Body of pancreas (tissue), 4 donors: ENCODE measurements around the gene ARL5C. TPM values are rescaled to one million over a fixed set of nuclear protein-coding genes. Genes with fewer than 3 reads are reported as not detected.
A peak's percentile ranks its signal among the peaks of the same experiment; 100 is the strongest.

Experiments used
- ATAC-seq: fragments of 150-250 bp; one replicate; pipeline ENCODE4 v1.9.1; 2016
- DNase-seq, 4 donors: peaks; one replicate each; pipeline ENCODE4 v3.0.0-alpha.2; 2019
- H3K27ac ChIP-seq, 4 donors: fragments of 200-600 bp; sonication (generic); 1 replicate in 3 of 4; 2 replicates in 1 of 4; pipeline versions ENCODE4 v1.5.1 to v1.6.1; 2016 to 2019; ENCODE audit warnings: mild to moderate bottlenecking in 1 of 4, mixed read lengths in 1 of 4, moderate library complexity in 1 of 4
- H3K27me3 ChIP-seq, 2 donors: fragments of 200-600 bp; sonication (generic); one replicate each; pipeline ENCODE4 v1.6.0; 2016; ENCODE audit warnings: mild to moderate bottlenecking in 1 of 2
- H3K36me3 ChIP-seq, 2 donors: fragments of 200-600 bp; sonication (generic); replicated peaks in 1 of 2; 2 replicates each; pipeline ENCODE4 v1.5.1; 2016; ENCODE audit warnings: low read depth in 2 of 2; ENCODE audit not compliant: insufficient read depth in 1 of 2
- H3K4me1 ChIP-seq: fragments of 200-600 bp; sonication (generic); one replicate; pipeline ENCODE4 v1.6.0; 2016
- H3K4me3 ChIP-seq, 2 donors: fragments of 200-600 bp; sonication (generic); 1 replicate in 1 of 2; 2 replicates in 1 of 2; pipeline ENCODE4 v1.5.1; 2016 to 2019
- H3K9me3 ChIP-seq, 3 donors: fragments of 200-600 bp; sonication (generic); 1 replicate in 2 of 3; 2 replicates in 1 of 3; pipeline ENCODE4 v1.5.1; 2016
- POLR2A ChIP-seq, 3 donors: fragments of 450-650 bp; IDR thresholded peaks; one replicate each; pipeline ENCODE4 v1.6.1; 2016; ENCODE audit warnings: antibody characterized with exemption in 3 of 3, mild to moderate bottlenecking in 2 of 3
- WGBS, 2 donors: methylation state at CpG; one replicate each; pipeline ENCODE4 v1.1.5; 2017; 5-methylcytosine and 5-hydroxymethylcytosine counted together
- intact Hi-C: fragments of 100-400 bp; cut with DNase I; formaldehyde crosslinking; loops from one replicate; pipeline ENCODE4 v1.15.1; 2023
- total RNA-seq, 2 donors: library from RNA; depleted of rRNA; stranded (reverse); fragments of >200 nt; gene quantifications; one replicate each; pipeline ENCODE4 v1.1.0, GENCODE V29; 2016
- TF ChIP-seq, protein P1 (sequence below), 7 experiments: fragments of 450-650 bp in 4 of 7; fragments of 200-600 bp in 3 of 7; sonication (generic) in 3 of 7; IDR thresholded peaks; one replicate each; pipeline ENCODE4 v1.5.1; 2016 to 2019; ENCODE audit warnings: antibody characterized with exemption in 7 of 7

ARL5C gene
- total RNA-seq, 2 donors from 2014 or later, result 0.26 TPM; not detected in 1

DNA sequence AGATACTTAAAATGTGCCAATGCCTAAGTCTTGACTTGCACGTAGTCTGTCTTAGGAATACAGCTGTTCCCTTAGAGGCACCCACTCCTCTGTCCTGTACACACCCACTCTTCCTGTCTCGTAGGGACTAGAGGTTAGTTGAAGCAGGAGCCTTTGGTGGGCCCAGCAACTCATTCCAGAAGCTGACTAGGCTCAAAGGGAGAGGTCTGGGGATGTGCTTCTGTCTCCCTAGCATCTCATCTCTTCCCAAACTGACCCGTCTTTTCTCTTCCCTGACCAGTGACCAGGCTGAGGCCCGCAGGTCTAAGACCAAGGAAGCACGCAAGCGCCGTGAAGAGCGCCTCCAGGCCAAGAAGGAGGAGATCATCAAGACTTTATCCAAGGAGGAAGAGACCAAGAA, 38.3 kb upstream of the ARL5C start:
- 79 to 90% methylated on average over 8 of the region's 8 CpGs for WGBS, 2 donors
- no peak overlapping the region for H3K27ac ChIP-seq
- TF ChIP-seq, protein P1, sequence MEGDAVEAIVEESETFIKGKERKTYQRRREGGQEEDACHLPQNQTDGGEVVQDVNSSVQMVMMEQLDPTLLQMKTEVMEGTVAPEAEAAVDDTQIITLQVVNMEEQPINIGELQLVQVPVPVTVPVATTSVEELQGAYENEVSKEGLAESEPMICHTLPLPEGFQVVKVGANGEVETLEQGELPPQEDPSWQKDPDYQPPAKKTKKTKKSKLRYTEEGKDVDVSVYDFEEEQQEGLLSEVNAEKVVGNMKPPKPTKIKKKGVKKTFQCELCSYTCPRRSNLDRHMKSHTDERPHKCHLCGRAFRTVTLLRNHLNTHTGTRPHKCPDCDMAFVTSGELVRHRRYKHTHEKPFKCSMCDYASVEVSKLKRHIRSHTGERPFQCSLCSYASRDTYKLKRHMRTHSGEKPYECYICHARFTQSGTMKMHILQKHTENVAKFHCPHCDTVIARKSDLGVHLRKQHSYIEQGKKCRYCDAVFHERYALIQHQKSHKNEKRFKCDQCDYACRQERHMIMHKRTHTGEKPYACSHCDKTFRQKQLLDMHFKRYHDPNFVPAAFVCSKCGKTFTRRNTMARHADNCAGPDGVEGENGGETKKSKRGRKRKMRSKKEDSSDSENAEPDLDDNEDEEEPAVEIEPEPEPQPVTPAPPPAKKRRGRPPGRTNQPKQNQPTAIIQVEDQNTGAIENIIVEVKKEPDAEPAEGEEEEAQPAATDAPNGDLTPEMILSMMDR (IDR thresholded peaks at IDR 0.05), result no peak
- TF ChIP-seq POLR2A (IDR thresholded peaks at IDR 0.05), result no peak
- H3K36me3 ChIP-seq, result peaks cover 18 to 32% of the 10 kb centered on the region in 2 donors
- peaks cover 22% of the 10 kb centered on the region for H3K4me1 ChIP-seq
- intact Hi-C loops, result no loop called here
- no peaks in the 10 kb centered on the region for H3K9me3 ChIP-seq
- no peak overlapping the region for H3K4me3 ChIP-seq
- H3K27me3 ChIP-seq, result no peaks in the 10 kb centered on the region
- no peak for DNase-seq
- ATAC-seq, result no peak

DNA sequence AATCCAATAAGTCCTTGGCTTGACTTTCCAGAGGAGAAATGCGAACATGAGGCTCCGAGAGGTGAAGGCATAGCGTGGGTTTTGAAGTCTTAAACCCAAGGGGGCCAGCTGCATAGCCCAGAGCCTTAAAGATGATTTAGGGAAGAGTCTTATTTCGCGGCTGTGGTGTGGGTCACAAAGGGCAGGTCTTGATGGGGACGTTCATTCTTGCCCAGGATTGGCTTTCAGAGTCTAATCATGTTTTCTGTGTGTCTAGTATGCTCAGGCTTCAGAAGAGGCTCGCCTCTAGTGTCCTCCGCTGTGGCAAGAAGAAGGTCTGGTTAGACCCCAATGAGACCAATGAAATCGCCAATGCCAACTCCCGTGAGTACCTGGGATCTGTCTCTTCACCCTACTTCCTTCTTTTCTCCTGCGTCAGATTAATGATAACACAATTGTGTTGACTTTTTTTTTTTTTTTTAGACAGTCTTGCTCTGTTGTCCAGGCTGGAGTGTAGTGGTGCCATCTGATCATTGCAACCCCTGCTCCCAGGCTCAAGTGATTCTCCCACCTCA, 35.1 kb upstream of the ARL5C start:
- peaks cover 38% of the 10 kb centered on the region for H3K4me1 ChIP-seq
- DNase-seq (no peak), ATAC-seq (no peak)
- H3K4me3 ChIP-seq, result peak overlapping the region; percentile 69 to 83
- H3K27me3 ChIP-seq, result no peaks in the 10 kb centered on the region
- TF ChIP-seq, protein P1 (IDR thresholded peaks at IDR 0.05), result no peak
- TF ChIP-seq POLR2A (IDR thresholded peaks at IDR 0.05), result no peak
- H3K27ac ChIP-seq, result peak overlapping the region; percentile 91 to 99 (median 98)
- WGBS, 2 donors, result 25 to 32% methylated on average over 11 of the region's 11 CpGs
- H3K36me3 ChIP-seq, result peaks cover 18 to 32% of the 10 kb centered on the region in 2 donors
- intact Hi-C loops, result no loop called here
- no peaks in the 10 kb centered on the region for H3K9me3 ChIP-seq

DNA sequence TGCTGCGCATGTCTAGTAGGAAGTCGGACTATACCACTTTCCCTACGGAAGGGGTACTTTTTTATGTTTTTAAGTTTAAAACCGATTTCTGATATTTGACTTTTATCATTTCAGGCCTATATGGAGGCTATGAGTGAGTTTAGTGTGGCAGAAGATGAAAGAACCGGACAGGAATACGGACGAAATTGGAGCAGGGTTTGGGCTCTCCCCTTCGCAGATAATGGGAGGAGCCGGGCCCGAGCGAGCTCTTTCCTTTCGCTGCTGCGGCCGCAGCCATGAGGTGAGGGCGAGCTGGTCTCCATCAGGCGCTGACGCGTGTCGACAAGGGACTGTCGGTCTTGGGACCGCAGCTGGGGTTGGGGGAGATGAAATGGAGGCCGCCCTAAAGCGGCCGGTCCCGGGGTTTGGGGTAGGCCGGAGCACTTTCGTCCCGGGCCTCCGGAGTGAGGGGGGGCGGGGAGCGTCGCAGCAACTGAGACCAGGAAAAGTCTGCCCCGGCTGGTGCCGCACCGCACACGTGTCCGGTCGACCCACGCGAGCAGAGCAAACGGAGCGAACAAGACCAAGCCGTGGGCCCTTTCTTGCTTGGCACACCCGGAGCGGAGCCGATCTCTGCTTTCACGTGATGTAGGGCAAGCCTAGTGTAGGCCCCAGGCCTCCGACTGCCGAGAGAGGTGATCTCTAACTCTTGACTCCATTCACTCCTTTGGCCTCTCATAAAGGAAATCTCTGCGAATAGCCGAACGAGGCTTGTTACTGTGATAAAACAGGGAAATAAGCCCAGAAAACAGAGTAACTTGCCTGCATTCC, 34.3 kb upstream of the ARL5C start, which contains the start of gene RPL19:
TSS of gene RPL19 (plus strand) at position 214 of the 810 bp plus-strand sequence. CDS start at position 276, 62 bp downstream.
- Histone ChIP-seq H3K9me3 (no peaks in the 10 kb centered on the region), H3K4me1 (peaks cover 39% of the 10 kb centered on the region), H3K27me3 (no peaks in the 10 kb centered on the region), H3K27ac (peak within 1 kb of the TSS; percentile 91 to 99 (median 98)), H3K4me3 (peak within 1 kb of the TSS; percentile 69 to 83), H3K36me3 (peaks cover 18 to 32% of the 10 kb centered on the region in 2 donors)
- TF ChIP-seq, protein P1 (IDR thresholded peaks at IDR 0.05), result no peak
- peak; percentile 46 to 85 (median 84) for TF ChIP-seq POLR2A (IDR thresholded peaks at IDR 0.05)
- DNase-seq (peak; percentile 78 to 80 (median 79)), ATAC-seq (peak; percentile 85)
- WGBS, 2 donors, result 0% methylated on average over 22 to 52 of the region's 52 CpGs
- intact Hi-C loops, result no loop called here

DNA sequence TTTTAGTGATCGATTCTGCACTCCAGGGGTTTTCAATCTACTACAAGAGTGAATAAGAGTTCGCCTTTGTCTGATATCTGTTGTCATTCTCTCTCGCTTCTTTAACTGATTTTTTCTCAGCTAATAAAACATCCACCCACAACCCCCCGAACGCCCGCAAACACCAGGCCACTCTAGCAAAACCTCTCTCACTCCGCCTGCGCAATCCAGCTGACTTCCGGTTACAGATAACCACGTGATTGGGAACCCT, 33.8 kb upstream of the ARL5C start:
- 0 to 1% methylated on average over 10 of the region's 10 CpGs for WGBS, 2 donors
- H3K27ac ChIP-seq, result peak overlapping the region; percentile 91 to 99 (median 98)
- H3K36me3 ChIP-seq, result peaks cover 18 to 26% of the 10 kb centered on the region in 2 donors
- H3K4me3 ChIP-seq, result no peak overlapping the region
- intact Hi-C loops, result no loop called here
- no peaks in the 10 kb centered on the region for H3K27me3 ChIP-seq
- H3K9me3 ChIP-seq, result no peaks in the 10 kb centered on the region
- peaks cover 39% of the 10 kb centered on the region for H3K4me1 ChIP-seq
- ATAC-seq (peak; percentile 91), DNase-seq (peak; percentile 88 to 96 (median 93))
- TF ChIP-seq POLR2A (IDR thresholded peaks at IDR 0.05), result no peak
- TF ChIP-seq, protein P1 (IDR thresholded peaks at IDR 0.05), result no peak
